ENCODE results near the gene PIGR. TPM values are rescaled to one million over a fixed set of nuclear protein-coding genes. Genes with fewer than 3 reads are reported as not detected.

Gene PIGR
- total and polyA plus RNA-seq, 12 donors, result under 0.01 to 3.4 (median 0.55) TPM; not detected in 2

DNA sequence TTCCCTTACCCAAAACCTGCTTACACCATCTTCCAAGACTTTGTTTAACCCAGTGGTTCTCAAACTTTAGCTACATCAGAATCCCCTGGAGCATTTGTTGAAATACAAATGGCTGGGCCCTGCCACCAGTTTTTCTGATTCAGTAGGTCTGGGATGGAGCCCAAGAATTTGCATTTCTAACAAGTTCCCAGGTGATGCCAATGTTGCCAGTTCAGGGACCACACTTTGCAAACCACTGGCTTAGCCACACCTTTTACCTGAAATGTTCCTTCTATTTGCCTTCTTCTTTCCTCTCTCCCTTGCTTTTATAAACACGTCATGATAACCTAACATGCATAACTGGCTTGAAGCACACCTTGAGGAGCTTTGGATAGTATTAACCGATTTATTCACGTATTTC, 40.1 kb upstream of the PIGR start:
- Histone ChIP-seq H3K9me3 (replicated peaks in 1 of 3) (no peaks in the 10 kb centered on the region), H3K27ac (no peak overlapping the region), H3K36me3 (replicated peaks in 1 of 2) (no peaks in the 10 kb centered on the region), H3K27me3 (no peaks in the 10 kb centered on the region), H3K4me1 (replicated peaks in 1 of 2) (no peaks in the 10 kb centered on the region), H3K4me3 (no peak overlapping the region)
- no peak for DNase-seq
- intact Hi-C loops (cut with DNase I), result loop anchor here in 1 of 2 donors (10.0 kb wide), 1 partner anchor 62 kb away; the partner anchor contains the start of gene FCMR
- no peak for TF ChIP-seq POLR2A (IDR thresholded peaks at IDR 0.05)
- TF ChIP-seq, protein P1, sequence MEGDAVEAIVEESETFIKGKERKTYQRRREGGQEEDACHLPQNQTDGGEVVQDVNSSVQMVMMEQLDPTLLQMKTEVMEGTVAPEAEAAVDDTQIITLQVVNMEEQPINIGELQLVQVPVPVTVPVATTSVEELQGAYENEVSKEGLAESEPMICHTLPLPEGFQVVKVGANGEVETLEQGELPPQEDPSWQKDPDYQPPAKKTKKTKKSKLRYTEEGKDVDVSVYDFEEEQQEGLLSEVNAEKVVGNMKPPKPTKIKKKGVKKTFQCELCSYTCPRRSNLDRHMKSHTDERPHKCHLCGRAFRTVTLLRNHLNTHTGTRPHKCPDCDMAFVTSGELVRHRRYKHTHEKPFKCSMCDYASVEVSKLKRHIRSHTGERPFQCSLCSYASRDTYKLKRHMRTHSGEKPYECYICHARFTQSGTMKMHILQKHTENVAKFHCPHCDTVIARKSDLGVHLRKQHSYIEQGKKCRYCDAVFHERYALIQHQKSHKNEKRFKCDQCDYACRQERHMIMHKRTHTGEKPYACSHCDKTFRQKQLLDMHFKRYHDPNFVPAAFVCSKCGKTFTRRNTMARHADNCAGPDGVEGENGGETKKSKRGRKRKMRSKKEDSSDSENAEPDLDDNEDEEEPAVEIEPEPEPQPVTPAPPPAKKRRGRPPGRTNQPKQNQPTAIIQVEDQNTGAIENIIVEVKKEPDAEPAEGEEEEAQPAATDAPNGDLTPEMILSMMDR (IDR thresholded peaks at IDR 0.05), result no peak
- WGBS, 4 donors, result 70 to 88% (median 78%) methylated on average over 3 of the region's 3 CpGs

DNA sequence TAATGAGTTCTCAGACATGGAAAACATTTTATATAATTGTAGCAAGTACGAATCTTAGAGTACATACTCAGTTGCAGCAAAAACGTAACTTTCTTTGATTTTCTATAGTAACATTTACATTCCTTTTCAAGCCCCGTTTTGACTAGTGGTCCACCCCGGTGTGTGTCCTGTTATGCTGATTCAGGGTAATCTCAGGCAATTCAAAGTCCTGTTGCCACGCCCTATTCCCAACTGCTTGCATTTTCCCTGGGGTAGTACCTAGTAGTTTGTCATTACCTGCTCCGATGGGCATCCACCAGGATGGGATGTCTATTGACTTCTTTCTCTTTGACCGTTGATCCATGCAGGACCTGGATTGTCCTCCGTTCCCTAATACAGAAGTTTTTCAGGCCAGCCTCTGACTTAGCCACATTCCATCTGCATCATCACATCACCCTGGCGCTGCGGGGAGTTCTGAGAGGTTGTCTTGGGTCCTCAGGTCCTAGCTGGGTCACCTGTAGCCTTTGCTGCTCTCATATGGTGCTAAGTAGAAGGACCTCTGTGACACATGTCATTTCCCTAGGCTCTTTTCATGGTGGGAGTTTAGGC, 39.0 kb upstream of the PIGR start:
- Histone ChIP-seq H3K36me3 (replicated peaks in 1 of 2) (no peaks in the 10 kb centered on the region), H3K27me3 (no peaks in the 10 kb centered on the region), H3K4me3 (no peak overlapping the region), H3K4me1 (replicated peaks in 1 of 2) (no peaks in the 10 kb centered on the region), H3K27ac (no peak overlapping the region), H3K9me3 (replicated peaks in 1 of 3) (no peaks in the 10 kb centered on the region)
- no peak for TF ChIP-seq POLR2A (IDR thresholded peaks at IDR 0.05)
- TF ChIP-seq, protein P1 (IDR thresholded peaks at IDR 0.05), result no peak
- intact Hi-C loops (cut with DNase I), result loop anchor here in 1 of 2 donors (10.0 kb wide), 1 partner anchor 60 kb away; the partner anchor contains the start of gene FCMR
- 58 to 71% (median 65%) methylated on average over 10 of the region's 10 CpGs for WGBS, 4 donors
- no peak for DNase-seq

DNA sequence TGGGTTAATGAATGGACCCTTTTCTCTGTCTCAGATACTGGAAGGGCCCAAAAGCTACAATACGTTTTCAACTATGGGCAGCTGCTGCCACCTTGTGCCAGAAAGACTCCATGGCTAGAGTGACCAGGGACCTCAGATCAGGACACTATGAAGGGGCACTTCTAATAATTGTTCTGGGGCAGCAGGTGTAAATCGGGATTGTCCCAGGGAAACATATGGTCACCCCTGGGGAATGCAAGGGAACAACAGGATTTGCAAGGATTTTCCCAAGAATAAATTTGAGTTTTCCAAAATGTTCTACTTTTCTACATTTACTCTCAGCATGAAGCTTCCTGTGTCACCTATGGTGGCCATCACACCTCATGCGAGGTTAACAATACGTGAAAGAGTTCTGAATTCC, 36.0 kb upstream of the PIGR start:
- H3K4me3 ChIP-seq, result no peak overlapping the region
- H3K4me1 ChIP-seq (replicated peaks in 1 of 2), result no peaks in the 10 kb centered on the region
- H3K36me3 ChIP-seq (replicated peaks in 1 of 2), result no peaks in the 10 kb centered on the region
- H3K27me3 ChIP-seq, result no peaks in the 10 kb centered on the region
- no peaks in the 10 kb centered on the region for H3K9me3 ChIP-seq (replicated peaks in 1 of 3)
- no peak overlapping the region for H3K27ac ChIP-seq
- TF ChIP-seq, protein P1 (IDR thresholded peaks at IDR 0.05), result peak; percentile 29 to 70 (median 60)
- TF ChIP-seq POLR2A (IDR thresholded peaks at IDR 0.05), result no peak
- WGBS, 4 donors, result 18 to 38% (median 27%) methylated on average over 4 of the region's 4 CpGs
- intact Hi-C loops (cut with DNase I), result loop anchor here in 1 of 2 donors (10.0 kb wide), 1 partner anchor 57 kb away; the partner anchor contains the start of gene FCMR
- DNase-seq, result peak; percentile 49 to 80 (median 56)

DNA sequence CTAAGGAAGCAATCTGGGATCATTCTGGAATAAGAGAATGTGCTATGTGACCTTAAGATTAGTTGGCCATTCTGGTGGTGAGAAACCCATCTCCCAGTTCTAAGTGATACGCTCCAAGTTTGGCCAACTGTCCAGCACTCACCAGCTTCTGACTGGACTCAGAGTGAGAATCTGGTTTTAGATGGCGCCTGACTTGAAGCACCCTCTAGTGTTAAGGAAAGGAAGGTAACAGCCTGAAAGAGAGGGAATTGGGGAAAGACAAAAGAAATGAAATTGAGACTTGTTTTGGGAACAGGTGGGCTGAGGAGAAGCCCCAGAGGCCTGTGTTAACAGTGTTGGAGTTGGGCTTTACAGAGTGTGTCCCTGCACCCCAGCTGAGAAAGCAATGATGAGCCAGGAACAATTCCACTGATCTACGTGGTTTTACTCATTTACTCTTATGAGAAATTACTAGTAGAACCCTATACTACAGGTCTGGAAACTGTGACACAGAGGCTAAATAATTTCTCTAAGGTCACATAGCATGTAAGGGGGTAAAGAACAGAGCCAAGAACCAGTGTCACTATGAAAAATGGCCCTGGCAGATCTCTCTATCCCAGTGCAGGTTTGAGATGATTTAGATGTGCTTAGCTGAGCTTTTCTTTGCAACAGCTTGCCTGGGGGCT, 33.2 kb upstream of the PIGR start:
- intact Hi-C loops (cut with DNase I), result loop anchor here in 1 of 2 donors (10.0 kb wide), 1 partner anchor 55 kb away; the partner anchor contains the start of gene FCMR
- TF ChIP-seq POLR2A (IDR thresholded peaks at IDR 0.05), result no peak
- TF ChIP-seq, protein P1 (IDR thresholded peaks at IDR 0.05), result peak; percentile 18 to 47 (median 33)
- WGBS, 4 donors, result 73 to 85% (median 79%) methylated on average over 3 of the region's 3 CpGs

More for the DNA sequence above, 33.2 kb upstream of the PIGR start:
- peak in 1 of 7 donors; percentile 20 for DNase-seq
- Histone ChIP-seq H3K36me3 (replicated peaks in 1 of 2) (no peaks in the 10 kb centered on the region), H3K27ac (no peak overlapping the region), H3K27me3 (no peaks in the 10 kb centered on the region), H3K4me3 (no peak overlapping the region), H3K4me1 (replicated peaks in 1 of 2) (no peaks in the 10 kb centered on the region), H3K9me3 (replicated peaks in 1 of 3) (no peaks in the 10 kb centered on the region)

Measured in adrenal gland (tissue), 12 donors.